GM23338 (cell line): ENCODE measurements around the gene STPG1. TPM values are rescaled to one million over a fixed set of nuclear protein-coding genes. Genes with fewer than 3 reads are reported as not detected.

Source experiments
- ATAC-seq: fragments of 200-7000 bp; cut with Tn5 transposase; 3 replicates; pipeline ENCODE4 v1.9.1; 2020
- DNase-seq: peaks from one replicate; pipeline ENCODE4 v3.0.0-alpha.2; 2015; ENCODE audit warnings: low spot score
- H2AFZ ChIP-seq: fragments of 200-600 bp; sonication (generic); 2 replicates; pipeline ENCODE4 v1.8.0; 2016; ENCODE audit warnings: antibody characterized with exemption, mild to moderate bottlenecking, moderate library complexity
- H3F3A ChIP-seq: fragments of 200-600 bp; sonication (generic); replicated peaks from 2 replicates; pipeline ENCODE4 v1.8.0; 2017; ENCODE audit warnings: antibody characterized with exemption, mixed run types, low read depth
- H3K27ac ChIP-seq: fragments of 200-600 bp; sonication (generic); 2 replicates; pipeline ENCODE4 v1.6.1; 2016; ENCODE audit warnings: low read depth
- H3K27me3 ChIP-seq: fragments of 200-600 bp; sonication (generic); 2 replicates; pipeline ENCODE4 v1.8.0; 2016; ENCODE audit warnings: mild to moderate bottlenecking, mixed run types, moderate library complexity; ENCODE audit not compliant: insufficient read depth
- H3K36me3 ChIP-seq: fragments of 200-600 bp; sonication (generic); 2 replicates; pipeline ENCODE4 v1.8.0; 2016; ENCODE audit warnings: mild to moderate bottlenecking; ENCODE audit not compliant: insufficient read depth
- H3K4me1 ChIP-seq: fragments of 200-600 bp; sonication (generic); 2 replicates; pipeline ENCODE4 v1.8.0; 2016; ENCODE audit warnings: mild to moderate bottlenecking, moderate library complexity; ENCODE audit not compliant: insufficient read depth
- H3K4me2 ChIP-seq: fragments of 200-600 bp; sonication (generic); 2 replicates; pipeline ENCODE4 v1.7.1; 2017; ENCODE audit warnings: mixed run types
- H3K4me3 ChIP-seq: fragments of 200-600 bp; sonication (generic); 2 replicates; pipeline ENCODE4 v1.6.1; 2016; ENCODE audit warnings: mixed run types
- H3K79me2 ChIP-seq: fragments of 200-600 bp; sonication (generic); replicated peaks from 2 replicates; pipeline ENCODE4 v1.8.0; 2017; ENCODE audit warnings: mild to moderate bottlenecking; ENCODE audit not compliant: insufficient read depth
- H3K9me2 ChIP-seq: fragments of 200-600 bp; sonication (generic); 2 replicates; pipeline ENCODE4 v1.8.0; 2017; ENCODE audit not compliant: insufficient read depth
- H4K20me1 ChIP-seq: fragments of 200-600 bp; sonication (generic); replicated peaks from 2 replicates; pipeline ENCODE4 v1.8.0; 2017; ENCODE audit warnings: mild to moderate bottlenecking; ENCODE audit not compliant: insufficient read depth
- H3K27ac Mint-ChIP-seq: 2 replicates; pipeline ENCODE4 v1.8.0; 2020; ENCODE audit warnings: inconsistent platforms, mild to moderate bottlenecking, moderate library complexity, mixed read lengths
- H3K27me3 Mint-ChIP-seq: 3 replicates; pipeline ENCODE4 v1.8.0; 2022; ENCODE audit warnings: low read depth, mild to moderate bottlenecking, moderate library complexity, mixed read lengths, inconsistent platforms; ENCODE audit not compliant: insufficient read depth, poor library complexity
- H3K36me3 Mint-ChIP-seq: 3 replicates; pipeline ENCODE4 v1.8.0; 2021; ENCODE audit warnings: low read depth, mild to moderate bottlenecking, inconsistent platforms, moderate library complexity, mixed read lengths
- H3K4me1 Mint-ChIP-seq: 3 replicates; pipeline ENCODE4 v1.8.0; 2020; ENCODE audit warnings: mild to moderate bottlenecking, inconsistent platforms, mixed read lengths
- H3K4me3 Mint-ChIP-seq: 3 replicates; pipeline ENCODE4 v1.8.0; 2021; ENCODE audit warnings: moderate library complexity, mild to moderate bottlenecking, inconsistent platforms, mixed read lengths
- H3K9me3 Mint-ChIP-seq: 3 replicates; pipeline ENCODE4 v1.8.0; 2020; ENCODE audit warnings: moderate library complexity, mild to moderate bottlenecking, inconsistent platforms, mixed read lengths
- CREB1 ChIP-seq: fragments of 250-450 bp; sonication (Bioruptor Pico); IDR thresholded peaks from 2 replicates; pipeline ENCODE4 v1.5.0; 2020; ENCODE audit warnings: low read depth, mild to moderate bottlenecking, moderate library complexity
- EZH2 ChIP-seq: fragments of 200-600 bp; sonication (generic); IDR thresholded peaks from one replicate; pipeline ENCODE4 v1.8.0; 2017; ENCODE audit warnings: antibody characterized with exemption, mild to moderate bottlenecking, low read depth; ENCODE audit not compliant: unreplicated experiment
- EZH2phosphoT487 ChIP-seq: fragments of 200-600 bp; sonication (generic); IDR thresholded peaks from one replicate; pipeline ENCODE4 v1.8.1; 2018; ENCODE audit warnings: antibody characterized with exemption; ENCODE audit not compliant: unreplicated experiment
- JUNB ChIP-seq: IDR thresholded peaks from one replicate; pipeline ENCODE4 v1.6.1; 2016; ENCODE audit warnings: antibody characterized with exemption; ENCODE audit not compliant: unreplicated experiment
- NANOG ChIP-seq: IDR thresholded peaks from 2 replicates; pipeline ENCODE4 v1.6.1; 2016; ENCODE audit warnings: antibody characterized with exemption, borderline replicate concordance
- POLR2AphosphoS5 ChIP-seq: IDR thresholded peaks from 2 replicates; pipeline ENCODE4 v1.6.1; 2016; ENCODE audit warnings: antibody characterized with exemption, low read depth
- STAT1 ChIP-seq: IDR thresholded peaks from one replicate; pipeline ENCODE4 v1.6.1; 2016; ENCODE audit warnings: antibody characterized with exemption; ENCODE audit not compliant: unreplicated experiment
- ZNF114 ChIP-seq: fragments of 250-450 bp; sonication (Bioruptor Pico); IDR thresholded peaks from 2 replicates; pipeline ENCODE4 v1.5.0; 2020; ENCODE audit warnings: mild to moderate bottlenecking, moderate library complexity
- ZNF331 ChIP-seq: fragments of 250-450 bp; sonication (Bioruptor Pico); IDR thresholded peaks from 2 replicates; pipeline ENCODE4 v1.5.0; 2020; ENCODE audit warnings: low read depth, mild to moderate bottlenecking, moderate library complexity
- polyA plus RNA-seq: library from polyadenylated mRNA; unstranded; fragments of >200 nt; fragmentation: Nextera tagmentation; extraction: Ambion mirVana; gene quantifications from 2 replicates; pipeline ENCODE4 v1.2.1, GENCODE V29; 2016
- total RNA-seq: library from RNA; depleted of rRNA; stranded (reverse); fragments of >200 nt; shearing (Covaris generic); gene quantifications from 2 replicates; pipeline ENCODE4 v1.2.3, GENCODE V29; 2014
- TF ChIP-seq, protein P1 (sequence below), 2 experiments: fragments of 200-600 bp in 1 of 2; sonication (generic) in 1 of 2; conservative IDR thresholded peaks; 2 replicates each; pipeline versions ENCODE4 v1.5.1 to v1.6.1; 2016 to 2017; ENCODE audit warnings: antibody characterized with exemption in 2 of 2, low read depth in 2 of 2, mild to moderate bottlenecking in 2 of 2, moderate library complexity in 1 of 2
- TF ChIP-seq, protein P2 (sequence below): IDR thresholded peaks from 2 replicates; pipeline ENCODE4 v1.6.1; 2016; ENCODE audit warnings: antibody characterized with exemption
- TF ChIP-seq, protein P3 (sequence below): fragments of 250-450 bp; sonication (Bioruptor Pico); IDR thresholded peaks from 2 replicates; pipeline ENCODE4 v1.5.0; 2020; ENCODE audit warnings: mild to moderate bottlenecking, moderate library complexity
- TF ChIP-seq, protein P4 (sequence below): IDR thresholded peaks from one replicate; pipeline ENCODE4 v1.6.1; 2018; ENCODE audit warnings: antibody characterized with exemption; ENCODE audit not compliant: unreplicated experiment

Gene STPG1
- total and polyA plus RNA-seq, 2 experiments from 2014 or later = 8.2 to 11.4 TPM

DNA sequence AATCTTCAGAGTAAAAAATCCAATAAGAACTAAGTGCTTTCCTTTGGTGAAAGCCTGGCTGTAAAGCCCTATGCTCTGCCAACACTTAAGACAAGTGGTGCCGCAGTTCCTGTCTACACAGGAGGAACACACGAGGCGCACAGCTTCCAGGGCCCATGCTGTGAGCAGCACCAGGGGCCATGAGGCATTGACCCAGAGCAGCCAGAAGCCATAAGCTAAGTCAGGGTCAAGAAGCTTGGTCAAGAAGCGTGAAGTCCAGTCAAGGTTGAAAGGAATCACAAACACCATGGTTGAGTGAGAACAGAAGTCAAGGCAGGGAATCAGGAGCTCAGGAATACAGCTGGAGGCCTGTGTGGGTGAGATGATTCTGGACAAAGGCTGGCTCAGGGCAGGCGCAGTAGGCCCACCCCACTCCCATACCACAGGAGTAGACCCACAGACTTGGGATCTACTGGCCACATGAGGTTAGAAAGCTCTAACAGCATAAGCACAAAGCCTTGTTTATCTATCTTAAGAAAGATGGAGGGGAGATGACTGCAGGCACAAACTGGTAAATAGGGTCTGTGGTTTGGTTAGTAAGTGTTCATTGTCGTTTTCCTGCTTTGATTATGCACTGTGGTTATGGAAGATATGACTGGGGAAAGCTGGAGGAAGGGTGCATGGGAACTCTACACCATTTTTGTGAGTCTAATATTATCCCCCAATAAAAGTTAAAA is 46.1 kb upstream of the STPG1 start:
- Mint-ChIP-seq H3K36me3 (peaks cover 14% of the 10 kb centered on the region; the same call in 2 of the 3 replicates), H3K4me3 (no peak overlapping the region), H3K27me3 (peaks cover 7% of the 10 kb centered on the region), H3K4me1 (peaks cover 17% of the 10 kb centered on the region), H3K9me3 (peaks cover 5% of the 10 kb centered on the region; the same call in 2 of the 3 replicates), H3K27ac (no peak overlapping the region)
- no peaks in the 10 kb centered on the region for H3F3A ChIP-seq
- H3K36me3 ChIP-seq = no peaks in the 10 kb centered on the region
- H3K4me1 ChIP-seq = peaks cover 15% of the 10 kb centered on the region
- DNase-seq (no peak), ATAC-seq (no peak)
- no peak overlapping the region for H2AFZ ChIP-seq
- no peak overlapping the region for H3K27ac ChIP-seq
- no peaks in the 10 kb centered on the region for H3K9me2 ChIP-seq
- no peaks in the 10 kb centered on the region for H3K79me2 ChIP-seq
- H3K4me2 ChIP-seq = no peak overlapping the region
- TF ChIP-seq POLR2AphosphoS5 (no peak), ZNF331 (CRISPR knock-in tag) (no peak), JUNB (no peak), EZH2 (no peak), STAT1 (no peak), NANOG (no peak), EZH2phosphoT487 (no peak), ZNF114 (CRISPR knock-in tag) (no peak), CREB1 (CRISPR knock-in tag) (no peak)
- TF ChIP-seq, protein P1, sequence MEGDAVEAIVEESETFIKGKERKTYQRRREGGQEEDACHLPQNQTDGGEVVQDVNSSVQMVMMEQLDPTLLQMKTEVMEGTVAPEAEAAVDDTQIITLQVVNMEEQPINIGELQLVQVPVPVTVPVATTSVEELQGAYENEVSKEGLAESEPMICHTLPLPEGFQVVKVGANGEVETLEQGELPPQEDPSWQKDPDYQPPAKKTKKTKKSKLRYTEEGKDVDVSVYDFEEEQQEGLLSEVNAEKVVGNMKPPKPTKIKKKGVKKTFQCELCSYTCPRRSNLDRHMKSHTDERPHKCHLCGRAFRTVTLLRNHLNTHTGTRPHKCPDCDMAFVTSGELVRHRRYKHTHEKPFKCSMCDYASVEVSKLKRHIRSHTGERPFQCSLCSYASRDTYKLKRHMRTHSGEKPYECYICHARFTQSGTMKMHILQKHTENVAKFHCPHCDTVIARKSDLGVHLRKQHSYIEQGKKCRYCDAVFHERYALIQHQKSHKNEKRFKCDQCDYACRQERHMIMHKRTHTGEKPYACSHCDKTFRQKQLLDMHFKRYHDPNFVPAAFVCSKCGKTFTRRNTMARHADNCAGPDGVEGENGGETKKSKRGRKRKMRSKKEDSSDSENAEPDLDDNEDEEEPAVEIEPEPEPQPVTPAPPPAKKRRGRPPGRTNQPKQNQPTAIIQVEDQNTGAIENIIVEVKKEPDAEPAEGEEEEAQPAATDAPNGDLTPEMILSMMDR (conservative IDR thresholded peaks at IDR 0.05; ENCODE audit: low read depth in 2 of 2) = no peak
- TF ChIP-seq, protein P2, sequence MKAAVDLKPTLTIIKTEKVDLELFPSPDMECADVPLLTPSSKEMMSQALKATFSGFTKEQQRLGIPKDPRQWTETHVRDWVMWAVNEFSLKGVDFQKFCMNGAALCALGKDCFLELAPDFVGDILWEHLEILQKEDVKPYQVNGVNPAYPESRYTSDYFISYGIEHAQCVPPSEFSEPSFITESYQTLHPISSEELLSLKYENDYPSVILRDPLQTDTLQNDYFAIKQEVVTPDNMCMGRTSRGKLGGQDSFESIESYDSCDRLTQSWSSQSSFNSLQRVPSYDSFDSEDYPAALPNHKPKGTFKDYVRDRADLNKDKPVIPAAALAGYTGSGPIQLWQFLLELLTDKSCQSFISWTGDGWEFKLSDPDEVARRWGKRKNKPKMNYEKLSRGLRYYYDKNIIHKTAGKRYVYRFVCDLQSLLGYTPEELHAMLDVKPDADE = no peak
- TF ChIP-seq, protein P3, sequence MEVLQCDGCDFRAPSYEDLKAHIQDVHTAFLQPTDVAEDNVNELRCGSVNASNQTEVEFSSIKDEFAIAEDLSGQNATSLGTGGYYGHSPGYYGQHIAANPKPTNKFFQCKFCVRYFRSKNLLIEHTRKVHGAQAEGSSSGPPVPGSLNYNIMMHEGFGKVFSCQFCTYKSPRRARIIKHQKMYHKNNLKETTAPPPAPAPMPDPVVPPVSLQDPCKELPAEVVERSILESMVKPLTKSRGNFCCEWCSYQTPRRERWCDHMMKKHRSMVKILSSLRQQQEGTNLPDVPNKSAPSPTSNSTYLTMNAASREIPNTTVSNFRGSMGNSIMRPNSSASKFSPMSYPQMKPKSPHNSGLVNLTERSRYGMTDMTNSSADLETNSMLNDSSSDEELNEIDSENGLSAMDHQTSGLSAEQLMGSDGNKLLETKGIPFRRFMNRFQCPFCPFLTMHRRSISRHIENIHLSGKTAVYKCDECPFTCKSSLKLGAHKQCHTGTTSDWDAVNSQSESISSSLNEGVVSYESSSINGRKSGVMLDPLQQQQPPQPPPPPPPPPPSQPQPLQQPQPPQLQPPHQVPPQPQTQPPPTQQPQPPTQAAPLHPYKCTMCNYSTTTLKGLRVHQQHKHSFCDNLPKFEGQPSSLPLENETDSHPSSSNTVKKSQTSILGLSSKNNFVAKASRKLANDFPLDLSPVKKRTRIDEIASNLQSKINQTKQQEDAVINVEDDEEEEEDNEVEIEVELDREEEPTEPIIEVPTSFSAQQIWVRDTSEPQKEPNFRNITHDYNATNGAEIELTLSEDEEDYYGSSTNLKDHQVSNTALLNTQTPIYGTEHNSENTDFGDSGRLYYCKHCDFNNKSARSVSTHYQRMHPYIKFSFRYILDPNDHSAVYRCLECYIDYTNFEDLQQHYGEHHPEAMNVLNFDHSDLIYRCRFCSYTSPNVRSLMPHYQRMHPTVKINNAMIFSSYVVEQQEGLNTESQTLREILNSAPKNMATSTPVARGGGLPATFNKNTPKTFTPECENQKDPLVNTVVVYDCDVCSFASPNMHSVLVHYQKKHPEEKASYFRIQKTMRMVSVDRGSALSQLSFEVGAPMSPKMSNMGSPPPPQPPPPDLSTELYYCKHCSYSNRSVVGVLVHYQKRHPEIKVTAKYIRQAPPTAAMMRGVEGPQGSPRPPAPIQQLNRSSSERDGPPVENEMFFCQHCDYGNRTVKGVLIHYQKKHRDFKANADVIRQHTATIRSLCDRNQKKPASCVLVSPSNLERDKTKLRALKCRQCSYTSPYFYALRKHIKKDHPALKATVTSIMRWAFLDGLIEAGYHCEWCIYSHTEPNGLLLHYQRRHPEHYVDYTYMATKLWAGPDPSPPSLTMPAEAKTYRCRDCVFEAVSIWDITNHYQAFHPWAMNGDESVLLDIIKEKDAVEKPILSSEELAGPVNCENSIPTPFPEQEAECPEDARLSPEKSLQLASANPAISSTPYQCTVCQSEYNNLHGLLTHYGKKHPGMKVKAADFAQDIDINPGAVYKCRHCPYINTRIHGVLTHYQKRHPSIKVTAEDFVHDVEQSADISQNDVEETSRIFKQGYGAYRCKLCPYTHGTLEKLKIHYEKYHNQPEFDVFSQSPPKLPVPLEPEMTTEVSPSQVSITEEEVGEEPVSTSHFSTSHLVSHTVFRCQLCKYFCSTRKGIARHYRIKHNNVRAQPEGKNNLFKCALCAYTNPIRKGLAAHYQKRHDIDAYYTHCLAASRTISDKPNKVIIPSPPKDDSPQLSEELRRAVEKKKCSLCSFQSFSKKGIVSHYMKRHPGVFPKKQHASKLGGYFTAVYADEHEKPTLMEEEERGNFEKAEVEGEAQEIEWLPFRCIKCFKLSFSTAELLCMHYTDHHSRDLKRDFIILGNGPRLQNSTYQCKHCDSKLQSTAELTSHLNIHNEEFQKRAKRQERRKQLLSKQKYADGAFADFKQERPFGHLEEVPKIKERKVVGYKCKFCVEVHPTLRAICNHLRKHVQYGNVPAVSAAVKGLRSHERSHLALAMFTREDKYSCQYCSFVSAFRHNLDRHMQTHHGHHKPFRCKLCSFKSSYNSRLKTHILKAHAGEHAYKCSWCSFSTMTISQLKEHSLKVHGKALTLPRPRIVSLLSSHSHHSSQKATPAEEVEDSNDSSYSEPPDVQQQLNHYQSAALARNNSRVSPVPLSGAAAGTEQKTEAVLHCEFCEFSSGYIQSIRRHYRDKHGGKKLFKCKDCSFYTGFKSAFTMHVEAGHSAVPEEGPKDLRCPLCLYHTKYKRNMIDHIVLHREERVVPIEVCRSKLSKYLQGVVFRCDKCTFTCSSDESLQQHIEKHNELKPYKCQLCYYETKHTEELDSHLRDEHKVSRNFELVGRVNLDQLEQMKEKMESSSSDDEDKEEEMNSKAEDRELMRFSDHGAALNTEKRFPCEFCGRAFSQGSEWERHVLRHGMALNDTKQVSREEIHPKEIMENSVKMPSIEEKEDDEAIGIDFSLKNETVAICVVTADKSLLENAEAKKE = no peak
- TF ChIP-seq, protein P4, sequence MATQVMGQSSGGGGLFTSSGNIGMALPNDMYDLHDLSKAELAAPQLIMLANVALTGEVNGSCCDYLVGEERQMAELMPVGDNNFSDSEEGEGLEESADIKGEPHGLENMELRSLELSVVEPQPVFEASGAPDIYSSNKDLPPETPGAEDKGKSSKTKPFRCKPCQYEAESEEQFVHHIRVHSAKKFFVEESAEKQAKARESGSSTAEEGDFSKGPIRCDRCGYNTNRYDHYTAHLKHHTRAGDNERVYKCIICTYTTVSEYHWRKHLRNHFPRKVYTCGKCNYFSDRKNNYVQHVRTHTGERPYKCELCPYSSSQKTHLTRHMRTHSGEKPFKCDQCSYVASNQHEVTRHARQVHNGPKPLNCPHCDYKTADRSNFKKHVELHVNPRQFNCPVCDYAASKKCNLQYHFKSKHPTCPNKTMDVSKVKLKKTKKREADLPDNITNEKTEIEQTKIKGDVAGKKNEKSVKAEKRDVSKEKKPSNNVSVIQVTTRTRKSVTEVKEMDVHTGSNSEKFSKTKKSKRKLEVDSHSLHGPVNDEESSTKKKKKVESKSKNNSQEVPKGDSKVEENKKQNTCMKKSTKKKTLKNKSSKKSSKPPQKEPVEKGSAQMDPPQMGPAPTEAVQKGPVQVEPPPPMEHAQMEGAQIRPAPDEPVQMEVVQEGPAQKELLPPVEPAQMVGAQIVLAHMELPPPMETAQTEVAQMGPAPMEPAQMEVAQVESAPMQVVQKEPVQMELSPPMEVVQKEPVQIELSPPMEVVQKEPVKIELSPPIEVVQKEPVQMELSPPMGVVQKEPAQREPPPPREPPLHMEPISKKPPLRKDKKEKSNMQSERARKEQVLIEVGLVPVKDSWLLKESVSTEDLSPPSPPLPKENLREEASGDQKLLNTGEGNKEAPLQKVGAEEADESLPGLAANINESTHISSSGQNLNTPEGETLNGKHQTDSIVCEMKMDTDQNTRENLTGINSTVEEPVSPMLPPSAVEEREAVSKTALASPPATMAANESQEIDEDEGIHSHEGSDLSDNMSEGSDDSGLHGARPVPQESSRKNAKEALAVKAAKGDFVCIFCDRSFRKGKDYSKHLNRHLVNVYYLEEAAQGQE = no peak
- no peaks in the 10 kb centered on the region for H4K20me1 ChIP-seq
- H3K4me3 ChIP-seq = no peak overlapping the region
- H3K27me3 ChIP-seq = no peaks in the 10 kb centered on the region
